Aorta (tissue), 5 donors: ENCODE results near the gene OAS2. TPM values are rescaled to one million over a fixed set of nuclear protein-coding genes. Genes with fewer than 3 reads are reported as not detected.
A peak's percentile ranks its signal among the peaks of the same experiment; 100 is the strongest.
"Not testable (repeated sequence)": the region's sequence is repeated elsewhere in the genome, so short reads cannot be mapped to it uniquely, and the experiment has no call there.

Source experiments
- ATAC-seq: fragments of 200-7000 bp; cut with Tn5 transposase; one replicate; pipeline ENCODE4 v1.9.1; 2022; ENCODE audit warnings: moderate library complexity; ENCODE audit not compliant: low FRiP score
- DNase-seq, 2 donors: peaks; one replicate each; pipeline ENCODE4 v3.0.0-alpha.2; 2020
- H3K27ac ChIP-seq, 2 donors: one replicate each; pipeline ENCODE4 v1.5.1; 2013; ENCODE audit warnings: low read length in 2 of 2, mild to moderate bottlenecking in 2 of 2, moderate library complexity in 2 of 2, control low read depth in 1 of 2, inconsistent platforms in 1 of 2, low read depth in 1 of 2
- H3K27me3 ChIP-seq, 2 donors: one replicate each; pipeline ENCODE4 v1.6.1; 2013; ENCODE audit warnings: control low read depth in 1 of 2, low read length in 1 of 2, mild to moderate bottlenecking in 1 of 2, moderate library complexity in 1 of 2; ENCODE audit not compliant: insufficient read depth in 2 of 2, control insufficient read depth in 1 of 2
- H3K36me3 ChIP-seq, 2 donors: one replicate each; pipeline ENCODE4 v1.6.1; 2013; ENCODE audit warnings: control low read depth in 1 of 2, low read length in 1 of 2, mild to moderate bottlenecking in 1 of 2; ENCODE audit not compliant: insufficient read depth in 2 of 2, control insufficient read depth in 1 of 2
- H3K4me1 ChIP-seq, 2 donors: one replicate each; pipeline ENCODE4 v1.6.1; 2013; ENCODE audit warnings: low read length in 2 of 2, control low read depth in 1 of 2, mild to moderate bottlenecking in 1 of 2, moderate library complexity in 1 of 2; ENCODE audit not compliant: insufficient read depth in 2 of 2, control insufficient read depth in 1 of 2
- H3K4me3 ChIP-seq, 2 donors: one replicate each; pipeline ENCODE4 v1.5.1; 2013; ENCODE audit warnings: low read length in 2 of 2, control low read depth in 1 of 2, mild to moderate bottlenecking in 1 of 2
- H3K9me3 ChIP-seq: one replicate; pipeline ENCODE4 v1.6.1; 2013; ENCODE audit warnings: mild to moderate bottlenecking, low read length; ENCODE audit not compliant: control insufficient read depth
- WGBS, 2 donors: extraction: QIAGEN DNeasy Blood & Tissue Kit; methylation state at CpG; one replicate each; pipeline ENCODE4 v1.1.7; 2013; 5-methylcytosine and 5-hydroxymethylcytosine counted together
- intact Hi-C, 2 donors: fragments of 100-400 bp; cut with DNase I; formaldehyde crosslinking; loops; one replicate each; pipeline versions ENCODE4 v1.14.2 to v1.15.0; 2022
- polyA plus RNA-seq, 2 donors: library from polyadenylated mRNA; stranded (reverse); fragments of 200-250 nt; gene quantifications; one replicate each; pipeline ENCODE4 v1.2.3, GENCODE V29; 2013
- total RNA-seq, 2 donors: library from RNA; stranded (reverse); fragmentation: NEBNext Ultra II Directional; extraction: Animal tissue kit (Norgen Biotek cat#: 25700); gene quantifications; one replicate each; pipeline ENCODE4 v1.2.1, GENCODE V29; 2021
- donor health status: healthy with polysubstance abuse.
- donor health status: Bipolar disorder and iron deficiency.
- donor health status: DM: no; HTN: no; CAD: no.
- donor health status: DM: no; HTN: no; CAD: no.
- donor health status: DM: yes; HTN: yes; CAD: no.

Gene OAS2
- total and polyA plus RNA-seq, 4 donors = 4.8 to 18.6 (median 10.4) TPM

- Histone ChIP-seq H3K9me3 (no peaks in the 10 kb centered on the region), H3K4me1 (no peaks in the 10 kb centered on the region), H3K27me3 (no peaks in the 10 kb centered on the region), H3K36me3 (no peaks in the 10 kb centered on the region), H3K4me3 (no peak overlapping the region), H3K27ac (no peak overlapping the region)
- ATAC-seq (no peak), DNase-seq (peak in 1 of 2 donors; percentile 45)
- 83 to 90% methylated on average over 7 of the region's 7 CpGs for WGBS, 2 donors
- intact Hi-C loops = no loop called here
Measured at GRCh38 chr12:112986291-112986800, 8.0 kb downstream of the OAS2 start.

DNA sequence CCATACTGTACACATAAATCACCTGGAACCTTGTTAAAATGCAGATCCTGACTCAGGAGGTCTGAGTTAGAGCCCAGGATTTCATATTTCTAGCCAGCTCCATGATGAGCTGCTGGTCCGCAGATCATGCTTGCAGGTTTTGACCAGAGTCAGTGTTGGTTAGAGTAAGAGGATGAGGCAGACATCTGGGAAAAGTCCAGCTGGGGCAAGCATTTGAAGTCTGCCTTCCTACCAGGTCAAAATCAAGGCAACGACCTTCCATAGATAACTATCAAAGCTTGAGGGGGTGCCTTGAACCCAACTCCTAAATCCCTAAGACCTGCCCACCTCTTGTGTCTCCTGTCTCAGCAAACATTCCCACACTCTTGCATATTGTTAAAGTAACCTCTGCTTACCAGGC lies 9.2 kb downstream of the OAS2 start:
- DNase-seq = no peak
- H3K4me1 ChIP-seq = no peaks in the 10 kb centered on the region

DNA sequence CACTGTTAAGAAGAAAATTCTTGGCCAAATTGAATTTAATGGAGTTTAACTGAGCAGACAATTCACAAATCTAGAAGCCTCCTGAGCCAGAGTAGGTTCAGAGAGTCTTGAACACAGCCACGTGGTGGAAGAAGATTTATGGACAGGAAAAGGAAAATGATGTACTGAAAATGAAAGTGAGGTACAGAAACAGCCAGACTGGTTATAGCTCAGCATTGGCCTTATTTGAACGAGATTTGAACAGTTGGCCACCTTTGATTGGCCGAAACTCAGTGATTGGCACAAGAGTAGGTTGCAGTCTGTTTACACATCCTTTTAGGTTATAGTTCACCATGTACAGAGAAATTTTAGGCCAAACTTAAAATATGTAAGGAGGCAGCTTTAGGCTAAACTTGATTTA lies 9.9 kb downstream of the OAS2 start:
- intact Hi-C loops = no loop called here
- H3K36me3 ChIP-seq = no peaks in the 10 kb centered on the region

More for the DNA sequence above, 9.2 kb downstream of the OAS2 start:
- intact Hi-C loops = no loop called here
- H3K27ac ChIP-seq = no peak overlapping the region
- H3K36me3 ChIP-seq = no peaks in the 10 kb centered on the region
- ATAC-seq = no peak
- 74 to 81% methylated on average over 2 of the region's 2 CpGs for WGBS, 2 donors
- no peaks in the 10 kb centered on the region for H3K27me3 ChIP-seq
- H3K4me3 ChIP-seq = no peak overlapping the region
- H3K9me3 ChIP-seq = no peaks in the 10 kb centered on the region

DNA sequence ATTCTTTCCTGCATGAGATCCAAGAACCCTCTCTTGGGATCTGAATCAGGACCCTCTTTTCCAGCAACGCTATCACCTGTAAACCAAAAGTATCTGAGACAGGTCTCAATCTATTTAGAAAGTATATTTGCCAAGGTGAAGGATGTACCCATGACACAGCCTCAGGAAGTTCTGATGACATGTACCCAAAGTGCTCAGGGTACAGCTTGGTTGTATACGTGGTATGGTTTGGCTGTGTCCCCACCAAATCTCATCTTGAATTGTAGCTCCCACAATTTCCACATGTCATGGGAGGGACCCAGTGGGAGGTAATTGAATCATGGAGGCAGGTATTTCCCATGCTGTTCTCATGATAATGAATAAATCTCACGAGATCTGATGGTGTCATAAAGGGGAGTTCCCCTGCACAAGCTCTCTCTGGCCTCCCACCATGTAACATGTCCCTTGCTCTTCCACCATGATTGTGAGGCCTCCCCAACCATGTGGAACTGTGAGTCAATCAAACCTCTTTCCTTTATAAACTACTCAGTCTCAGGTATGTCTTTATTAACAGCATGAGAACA lies 10.6 kb downstream of the OAS2 start:
- 77 to 81% methylated on average over 3 of the region's 3 CpGs for WGBS, 2 donors
- DNase-seq, H3K27ac ChIP-seq, ATAC-seq, H3K36me3 ChIP-seq, intact Hi-C loops, H3K9me3 ChIP-seq, H3K27me3 ChIP-seq, H3K4me1 ChIP-seq, H3K4me3 ChIP-seq: not testable (repeated sequence)

More for the DNA sequence above, 9.9 kb downstream of the OAS2 start:
- Histone ChIP-seq H3K4me3 (no peak overlapping the region), H3K9me3 (no peaks in the 10 kb centered on the region), H3K27me3 (no peaks in the 10 kb centered on the region), H3K4me1 (no peaks in the 10 kb centered on the region), H3K27ac (no peak overlapping the region)
- no peak for DNase-seq
- WGBS, 2 donors = 52 to 63% methylated on average over 3 of the region's 3 CpGs
- no peak for ATAC-seq

DNA sequence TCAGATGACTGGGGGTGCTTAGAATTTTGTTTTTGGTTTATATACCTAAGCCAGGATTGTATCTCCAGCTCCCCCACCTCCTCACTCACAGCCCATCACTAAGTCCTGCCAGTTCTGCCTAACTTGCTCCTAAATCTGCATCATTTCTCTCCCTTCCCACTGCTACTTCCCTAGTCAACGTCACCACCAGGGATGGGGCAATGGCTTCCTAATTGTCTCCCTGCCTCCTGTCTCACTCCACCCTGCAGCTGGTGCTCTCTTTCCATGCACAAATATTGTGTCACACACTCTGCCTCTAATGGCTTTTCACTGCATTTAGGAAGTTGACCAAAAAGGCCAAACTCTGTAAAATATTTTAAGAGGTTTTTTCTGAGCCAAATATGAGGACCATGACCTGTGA lies 11.5 kb downstream of the OAS2 start:
- Histone ChIP-seq H3K9me3 (no peaks in the 10 kb centered on the region), H3K4me1 (no peaks in the 10 kb centered on the region), H3K4me3 (no peak overlapping the region), H3K27me3 (no peaks in the 10 kb centered on the region), H3K36me3 (no peaks in the 10 kb centered on the region), H3K27ac (no peak overlapping the region)
- no peak for DNase-seq
- intact Hi-C loops = no loop called here
- ATAC-seq = no peak
- 41 to 53% methylated on average over 1 of the region's 1 CpG for WGBS, 2 donors

- 6 to 8% methylated on average over 2 of the region's 2 CpGs for WGBS, 2 donors
- Histone ChIP-seq H3K27me3 (no peaks in the 10 kb centered on the region), H3K4me1 (no peaks in the 10 kb centered on the region), H3K4me3 (no peak overlapping the region), H3K9me3 (no peaks in the 10 kb centered on the region), H3K36me3 (no peaks in the 10 kb centered on the region), H3K27ac (no peak overlapping the region)
- DNase-seq (peak in 1 of 2 donors; percentile 78), ATAC-seq (peak; percentile 60)
- intact Hi-C loops = no loop called here
Measured at GRCh38 chr12:112992541-112993398, 14.5 kb downstream of the OAS2 start.

DNA sequence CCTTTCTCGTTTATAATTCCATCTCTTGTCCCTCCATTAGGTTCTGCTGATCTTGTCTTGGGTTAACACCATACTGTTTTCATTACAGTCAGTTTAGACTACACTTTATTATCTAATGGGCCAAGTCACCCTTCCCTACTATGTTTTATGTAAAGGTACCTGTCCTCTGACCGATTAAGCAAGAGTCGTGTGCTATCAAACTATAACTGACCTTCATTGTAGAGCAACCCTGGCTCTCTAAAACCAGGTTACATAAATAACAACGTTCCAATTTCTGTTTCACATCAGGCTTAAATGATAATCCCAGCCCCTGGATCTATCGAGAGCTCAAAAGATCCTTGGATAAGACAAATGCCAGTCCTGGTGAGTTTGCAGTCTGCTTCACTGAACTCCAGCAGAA lies 16.7 kb downstream of the OAS2 start:
- no peak overlapping the region for H3K4me3 ChIP-seq
- H3K9me3 ChIP-seq = peaks cover 2% of the 10 kb centered on the region
- H3K36me3 ChIP-seq = no peaks in the 10 kb centered on the region
- DNase-seq (no peak), ATAC-seq (no peak)
- no peaks in the 10 kb centered on the region for H3K27me3 ChIP-seq
- H3K27ac ChIP-seq = no peak overlapping the region
- WGBS, 2 donors = 68 to 75% methylated on average over 5 of the region's 5 CpGs
- intact Hi-C loops = no loop called here
- no peaks in the 10 kb centered on the region for H3K4me1 ChIP-seq

- no peaks in the 10 kb centered on the region for H3K36me3 ChIP-seq
- no peaks in the 10 kb centered on the region for H3K27me3 ChIP-seq
- no peak for ATAC-seq
- peaks cover 2% of the 10 kb centered on the region for H3K9me3 ChIP-seq
- WGBS, 2 donors = 74 to 85% methylated on average over 8 of the region's 8 CpGs
- no peak overlapping the region for H3K27ac ChIP-seq
- intact Hi-C loops = no loop called here
- H3K4me3 ChIP-seq = no peak overlapping the region
- no peaks in the 10 kb centered on the region for H3K4me1 ChIP-seq
- DNase-seq = no peak
Measured at GRCh38 chr12:112996501-112996900, 18.2 kb downstream of the OAS2 start.

DNA sequence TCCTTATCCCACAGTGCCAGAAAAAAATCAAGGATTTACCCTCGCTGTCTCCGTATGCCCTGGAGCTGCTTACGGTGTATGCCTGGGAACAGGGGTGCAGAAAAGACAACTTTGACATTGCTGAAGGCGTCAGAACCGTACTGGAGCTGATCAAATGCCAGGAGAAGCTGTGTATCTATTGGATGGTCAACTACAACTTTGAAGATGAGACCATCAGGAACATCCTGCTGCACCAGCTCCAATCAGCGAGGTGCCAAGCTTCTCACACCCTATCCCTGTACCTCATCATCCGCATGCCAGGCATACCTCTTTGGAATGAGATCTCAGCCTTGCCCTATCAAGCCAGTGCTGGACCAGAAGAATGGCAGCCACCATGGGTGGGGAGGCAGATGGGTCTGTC lies 19.2 kb downstream of the OAS2 start:
- H3K36me3 ChIP-seq = no peaks in the 10 kb centered on the region
- DNase-seq = no peak
- WGBS, 2 donors = 79 to 88% methylated on average over 7 of the region's 7 CpGs
- H3K27me3 ChIP-seq = no peaks in the 10 kb centered on the region
- no peak for ATAC-seq
- H3K9me3 ChIP-seq = peaks cover 2% of the 10 kb centered on the region
- no peak overlapping the region for H3K4me3 ChIP-seq
- no peaks in the 10 kb centered on the region for H3K4me1 ChIP-seq
- H3K27ac ChIP-seq = no peak overlapping the region
- intact Hi-C loops = no loop called here
